Kidney (tissue), 14 donors: ENCODE data around the gene MRPL40. TPM values are rescaled to one million over a fixed set of nuclear protein-coding genes. Genes with fewer than 3 reads are reported as not detected.

Source experiments
- DNase-seq, 5 donors: peaks; one replicate each; pipeline ENCODE4 v3.0.0-alpha.2; 2013 to 2020
- FAIRE-seq: peaks from 2 replicates; lab custom pipeline; 2012; peaks lifted over from hg19 to GRCh38; lab: Jason Lieb, UNC
- H3K27ac ChIP-seq, 2 donors: one replicate each; pipeline ENCODE4 v1.7.0; 2013; ENCODE audit warnings: low read depth in 2 of 2, low read length in 2 of 2, inconsistent platforms in 1 of 2
- H3K27me3 ChIP-seq: one replicate; pipeline ENCODE4 v1.7.1; 2013; ENCODE audit warnings: low read length, inconsistent platforms; ENCODE audit not compliant: control insufficient read depth, insufficient read depth
- H3K36me3 ChIP-seq, 3 donors: one replicate each; pipeline versions ENCODE4 v1.7.0 to v1.7.1; 2013; ENCODE audit warnings: low read length in 3 of 3, control low read depth in 1 of 3, inconsistent platforms in 1 of 3; ENCODE audit not compliant: insufficient read depth in 3 of 3, control insufficient read depth in 2 of 3
- H3K4me1 ChIP-seq, 3 donors: one replicate each; pipeline versions ENCODE4 v1.7.0 to v1.7.1; 2013; ENCODE audit warnings: low read length in 3 of 3, inconsistent platforms in 1 of 3, low read depth in 1 of 3; ENCODE audit not compliant: control insufficient read depth in 2 of 3, insufficient read depth in 2 of 3
- H3K4me3 ChIP-seq, 3 donors: one replicate each; pipeline versions ENCODE4 v1.7.0 to v1.8.1; 2013; ENCODE audit warnings: low read length in 3 of 3, control low read depth in 1 of 3, inconsistent platforms in 1 of 3
- H3K9ac ChIP-seq, 3 donors: one replicate each; pipeline versions ENCODE4 v1.7.0 to v1.7.1; 2013; ENCODE audit warnings: low read length in 3 of 3, control low read depth in 1 of 3, inconsistent platforms in 1 of 3
- H3K9me3 ChIP-seq, 3 donors: one replicate each; pipeline versions ENCODE4 v1.7.0 to v1.7.1; 2013; ENCODE audit warnings: low read length in 3 of 3, control low read depth in 1 of 3, inconsistent platforms in 1 of 3; ENCODE audit not compliant: control insufficient read depth in 2 of 3, insufficient read depth in 1 of 3
- CTCF ChIP-seq: IDR thresholded peaks from 3 replicates; pipeline ENCODE4 v1.5.1; 2012; ENCODE audit warnings: mild to moderate bottlenecking, moderate library complexity, borderline replicate concordance; ENCODE audit not compliant: insufficient read depth; ENCODE audit errors: extremely low read depth
- intact Hi-C: fragments of 100-400 bp; cut with DNase I; formaldehyde crosslinking; loops from one replicate; pipeline ENCODE4 v1.11.1; 2022
- polyA plus RNA-seq: library from polyadenylated mRNA; stranded (reverse); fragments of 350-450 nt; fragmentation: Illumina TruSeq; extraction: RNeasy Lipid Tissue Mini Kit (QIAGEN cat#74804); gene quantifications from one replicate; pipeline ENCODE4 v1.2.3, GENCODE V29; 2014; ENCODE audit warnings: low read depth, low replicate concordance; ENCODE audit not compliant: insufficient read depth
- total RNA-seq: library from RNA; stranded (reverse); fragmentation: NEBNext Ultra II Directional; extraction: Animal tissue kit (Norgen Biotek cat#: 25700); gene quantifications from one replicate; pipeline ENCODE4 v1.2.1, GENCODE V29; 2021
- donor health status: control.
- donor health status: control.
- donor health status: control.
- donor health status: control.
- donor health status: control.
- donor health status: DM: yes; HTN: yes; CAD: no.
- donor health status: Normal renal cell carcinoma (clear cell type).

Gene MRPL40
- total and polyA plus RNA-seq, 2 donors from 2014 or later: 30.0 to 89.2 TPM

GRCh38 chr22:19455585-19456370 is 23.4 kb downstream of the MRPL40 start:
- H3K9me3 ChIP-seq: no peaks in the 10 kb centered on the region
- no peak for FAIRE-seq

GRCh38 chr22:19456541-19456940 is 24.2 kb downstream of the MRPL40 start:
- H3K9me3 ChIP-seq: no peaks in the 10 kb centered on the region
- no peaks in the 10 kb centered on the region for H3K4me1 ChIP-seq
- H3K27ac ChIP-seq: no peak overlapping the region
- no peak for FAIRE-seq
- peaks cover 6 to 53% (median 43%) of the 10 kb centered on the region in 3 donors for H3K36me3 ChIP-seq
- no peaks in the 10 kb centered on the region for H3K27me3 ChIP-seq
- H3K9ac ChIP-seq: no peak overlapping the region
- intact Hi-C loops: no loop called here
- no peak overlapping the region for H3K4me3 ChIP-seq
- DNase-seq: no peak
- no peak for TF ChIP-seq CTCF

More at GRCh38 chr22:19455585-19456370, 23.4 kb downstream of the MRPL40 start:
- Histone ChIP-seq H3K9ac (no peak overlapping the region), H3K27ac (no peak overlapping the region), H3K4me3 (no peak overlapping the region), H3K27me3 (no peaks in the 10 kb centered on the region), H3K4me1 (no peaks in the 10 kb centered on the region), H3K36me3 (peaks cover 6 to 50% (median 39%) of the 10 kb centered on the region in 3 donors)
- intact Hi-C loops: no loop called here
- DNase-seq: no peak
- TF ChIP-seq CTCF: no peak

GRCh38 chr22:19457828-19458428 is 25.6 kb downstream of the MRPL40 start:
- no peaks in the 10 kb centered on the region for H3K27me3 ChIP-seq
- H3K9me3 ChIP-seq: no peaks in the 10 kb centered on the region
- no peaks in the 10 kb centered on the region for H3K4me1 ChIP-seq
- intact Hi-C loops: no loop called here
- no peak overlapping the region for H3K9ac ChIP-seq
- H3K27ac ChIP-seq: no peak overlapping the region
- FAIRE-seq: no peak
- H3K4me3 ChIP-seq: no peak overlapping the region
- no peak for TF ChIP-seq CTCF
- peaks cover 6 to 51% (median 41%) of the 10 kb centered on the region in 3 donors for H3K36me3 ChIP-seq
- no peak for DNase-seq
